ENCODE data around the gene C17orf107.
"Not testable (repeated sequence)": the region's sequence is repeated elsewhere in the genome, so short reads cannot be mapped to it uniquely, and the experiment has no call there.

Gene C17orf107

DNA sequence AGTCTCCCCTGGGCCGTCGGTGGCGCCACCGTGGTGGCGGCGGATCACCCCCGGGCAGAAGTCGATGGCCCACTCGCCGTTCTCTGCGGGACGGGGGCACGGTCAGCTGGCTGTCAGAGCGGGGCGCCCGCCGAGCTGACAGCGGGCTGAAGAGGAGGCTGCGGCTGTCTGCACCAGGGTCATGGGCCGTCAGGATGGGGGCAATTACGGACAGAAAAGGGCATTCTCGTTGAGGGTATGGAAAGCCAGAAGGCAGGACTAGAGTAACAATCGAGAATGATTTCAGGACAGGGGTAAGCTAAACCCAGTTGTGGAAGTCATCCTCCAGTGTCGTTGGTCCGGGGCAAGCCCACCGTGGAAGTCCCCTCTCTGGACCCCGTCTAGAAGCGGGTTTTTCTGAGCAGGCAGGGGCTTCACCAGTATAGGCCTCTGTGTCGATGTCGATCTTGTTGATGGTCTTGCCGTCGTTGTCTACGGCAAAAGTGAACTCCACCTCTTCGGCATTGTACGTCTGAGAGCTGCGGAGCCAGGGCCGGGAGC lies 1.8 kb downstream of the C17orf107 start:
- DNase-seq = no peak

DNA sequence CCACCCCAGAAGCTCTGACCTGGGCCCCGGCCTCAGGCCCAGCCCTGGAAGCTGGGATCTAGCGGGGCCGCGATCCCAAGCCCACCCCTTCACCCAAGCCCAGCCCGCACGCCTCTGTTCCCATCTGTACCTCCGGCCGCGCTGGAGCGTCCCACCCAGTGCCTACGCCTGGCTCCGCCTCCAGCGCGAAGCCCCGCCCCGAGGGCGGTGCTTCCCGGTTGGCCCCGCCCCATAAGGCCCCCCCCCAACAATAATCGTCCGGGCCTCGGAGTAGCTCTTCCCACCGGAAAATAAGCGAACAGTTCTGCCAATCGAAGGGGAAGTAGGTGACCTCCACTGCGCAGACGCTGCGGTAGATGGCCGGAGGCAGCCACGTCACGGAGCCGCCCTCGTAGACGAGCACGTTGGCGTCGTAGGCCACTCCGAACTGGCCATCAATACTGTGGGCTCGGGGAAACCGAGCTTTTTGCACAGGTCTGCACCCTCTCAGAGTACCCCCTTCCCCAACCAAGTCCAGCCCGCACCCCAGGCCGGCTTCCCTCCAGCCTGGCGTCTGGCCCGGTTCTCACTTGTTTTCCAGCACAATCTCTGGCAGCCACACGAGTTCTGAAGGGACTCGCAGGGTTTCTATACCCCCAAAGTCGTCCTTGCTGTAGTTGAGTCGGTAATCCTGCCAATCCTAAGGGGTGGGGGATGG lies 2.5 kb downstream of the C17orf107 start:
- peak; percentile 50 to 70 for DNase-seq

DNA sequence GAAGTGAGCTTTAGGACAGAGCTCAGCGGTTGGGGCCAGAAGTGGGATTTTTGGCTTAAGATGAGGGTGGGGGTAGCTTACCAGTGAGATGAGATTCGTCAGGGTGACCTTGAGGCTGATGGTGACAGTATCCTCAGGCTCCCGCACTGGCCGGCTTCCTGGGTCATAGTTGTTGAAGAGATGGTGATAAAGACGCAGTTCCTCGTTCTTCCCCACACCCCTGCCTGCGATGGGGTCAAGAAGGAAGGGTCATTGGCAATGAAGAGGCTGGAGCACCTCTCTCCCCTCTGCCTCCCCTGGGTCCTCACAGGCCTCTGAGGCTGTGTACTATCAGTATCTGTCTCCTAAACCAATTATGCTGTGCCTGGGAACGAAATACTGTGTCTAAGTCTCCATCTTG lies 3.2 kb downstream of the C17orf107 start:
- no peak for DNase-seq

DNA sequence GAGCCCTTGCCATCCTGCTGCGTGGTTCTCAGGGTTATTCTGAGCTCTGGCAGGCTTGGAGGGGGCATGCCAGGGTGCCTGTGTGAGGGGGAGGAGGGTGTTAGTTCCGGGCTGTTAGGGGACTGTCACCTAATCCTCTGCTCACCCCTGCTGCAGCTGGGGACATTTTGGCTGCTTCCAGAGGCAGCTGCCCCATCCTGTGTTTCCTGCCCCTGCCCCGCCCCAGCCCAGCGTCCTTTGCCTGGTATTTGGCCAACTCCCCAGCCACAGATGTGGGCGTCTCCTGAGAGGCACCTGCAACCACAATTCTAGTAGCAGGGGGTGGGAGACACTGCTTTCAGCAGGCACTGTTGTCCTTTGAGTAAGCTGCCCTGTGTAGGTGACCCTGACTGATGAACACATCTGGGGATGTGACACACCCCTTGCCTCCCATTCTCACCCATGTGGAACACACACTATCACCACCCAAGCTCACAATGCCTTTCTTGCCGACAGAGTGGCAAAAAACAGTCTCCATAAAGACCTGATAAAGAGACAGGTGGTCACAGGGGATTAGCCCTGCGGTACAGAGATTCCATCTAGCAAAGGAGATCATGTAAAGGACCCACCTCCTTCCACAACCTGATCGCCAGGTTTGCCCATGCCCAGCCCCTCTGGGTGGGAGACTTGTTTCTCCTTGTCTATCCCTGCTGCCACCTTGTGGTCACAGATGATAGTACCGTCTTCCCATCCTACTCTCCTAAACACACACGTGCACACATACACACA lies 3.9 kb downstream of the C17orf107 start, which contains the start of gene CHRNE:
Gene CHRNE, minus strand, starts transcription at position 48 of the 768 bp plus-strand sequence. Its CDS starts 35 bp downstream, at position 13.
- DNase-seq = peak; percentile 82 to 86

DNA sequence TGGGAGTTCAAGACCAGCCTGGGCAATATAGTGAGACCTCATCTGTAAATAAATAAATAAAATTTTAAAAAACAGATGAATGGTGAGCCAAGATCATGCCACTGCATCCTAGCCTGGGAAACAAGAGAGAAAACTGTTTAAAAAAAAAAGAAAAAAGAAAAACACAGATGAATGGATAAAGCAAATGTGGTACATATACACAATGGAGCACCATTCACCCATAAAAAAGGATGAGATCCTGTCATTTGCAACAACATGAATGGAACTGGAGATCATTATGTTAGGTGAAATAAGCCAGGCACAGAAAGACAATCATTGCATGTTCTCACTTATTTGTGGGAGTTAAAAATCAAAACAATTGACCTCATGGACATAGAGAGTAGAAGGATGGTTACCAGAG lies 7.3 kb downstream of the C17orf107 start:
- not testable (repeated sequence) for DNase-seq

DNA sequence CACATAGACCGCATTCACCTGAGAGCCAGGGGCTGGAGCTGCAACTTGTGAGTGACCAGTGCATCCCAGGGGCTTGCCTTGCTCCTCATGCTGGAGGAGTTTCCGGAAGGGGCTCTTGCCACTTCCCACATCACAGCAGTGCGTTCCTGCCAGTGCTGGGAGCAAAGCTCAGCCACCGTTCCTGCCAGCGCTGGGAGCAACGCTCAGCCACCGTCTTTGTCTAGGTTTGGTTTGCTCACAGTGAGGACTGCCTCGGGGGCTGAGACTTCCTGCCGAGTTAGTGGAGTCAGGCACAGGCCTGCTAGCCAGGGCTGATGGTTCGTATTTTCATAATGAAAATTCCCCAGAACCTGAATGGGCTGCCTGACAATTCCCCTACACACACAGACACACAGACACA lies 9.0 kb downstream of the C17orf107 start:
- no peak for DNase-seq

DNA sequence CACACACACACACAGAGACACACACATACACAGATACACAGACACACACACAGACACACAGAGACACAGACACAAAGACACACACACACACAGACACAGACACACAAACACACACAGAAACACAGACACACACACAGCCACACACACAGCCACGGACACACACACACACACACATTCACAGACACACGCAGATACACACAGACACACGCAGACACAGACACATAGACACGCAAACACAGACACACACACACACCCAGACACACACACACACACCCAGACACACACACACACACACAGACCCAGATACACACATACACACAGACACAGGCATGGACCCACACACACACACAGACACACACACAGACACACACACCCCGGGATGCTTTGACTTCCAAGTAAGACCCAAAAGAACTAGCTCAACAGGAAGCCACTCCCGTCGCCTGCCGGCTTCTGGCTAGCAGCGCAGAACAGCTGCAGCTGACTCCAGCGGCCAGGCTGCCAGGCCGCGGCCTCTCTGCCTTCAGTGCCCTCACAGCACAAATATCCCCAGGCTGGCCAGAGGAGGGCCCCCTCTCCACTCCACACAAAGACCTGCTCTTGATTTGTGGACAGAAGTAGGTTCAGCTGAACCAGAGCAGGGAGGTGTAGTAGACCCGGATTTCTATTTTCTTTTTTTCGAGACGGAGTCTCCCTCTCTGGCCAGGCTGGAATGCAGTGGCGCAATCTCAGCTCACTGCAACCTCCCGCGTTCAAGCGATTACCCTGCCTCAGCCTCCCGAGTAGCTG lies 9.6 kb downstream of the C17orf107 start:
- peak; percentile 83 to 85 for DNase-seq

DNA sequence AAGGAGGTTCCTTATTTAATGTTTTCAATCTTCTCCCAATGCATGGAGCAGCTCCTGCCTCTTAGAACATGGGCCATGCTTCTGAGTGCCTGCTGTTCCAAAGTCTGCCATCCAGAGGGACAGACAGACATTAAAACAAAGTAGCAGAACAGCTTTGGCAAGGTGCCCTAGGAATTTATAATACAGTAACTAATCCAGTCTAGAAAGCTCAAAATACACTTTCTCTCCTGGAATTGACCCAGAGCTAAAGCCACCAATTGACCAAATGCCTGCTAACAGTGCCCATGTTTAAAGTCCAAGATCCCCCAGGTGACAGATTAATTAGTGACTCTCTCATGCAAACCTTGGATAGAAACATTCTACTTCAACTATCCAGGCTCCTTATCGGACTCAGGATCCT lies 14.7 kb downstream of the C17orf107 start:
- DNase-seq = no peak

DNA sequence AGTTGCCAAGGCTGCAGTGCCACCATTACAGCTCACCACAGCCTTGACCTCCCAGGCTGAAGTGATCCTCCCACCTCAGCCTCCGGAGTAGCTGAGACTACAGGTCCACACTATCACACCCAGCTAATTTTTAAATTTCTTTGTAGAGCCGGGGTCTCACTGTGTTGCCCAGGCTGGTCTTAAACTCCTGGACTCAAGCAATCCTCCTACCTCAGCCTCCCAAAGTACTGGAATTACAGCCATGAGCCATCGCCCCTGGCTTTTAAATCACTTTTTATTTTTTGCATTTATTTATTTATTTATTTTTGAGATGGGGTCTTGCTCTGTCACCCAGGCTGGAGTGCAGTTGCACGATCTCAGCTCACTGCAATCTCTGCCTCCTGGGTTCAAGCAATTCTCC lies 15.2 kb downstream of the C17orf107 start:
- not testable (repeated sequence) for DNase-seq

DNA sequence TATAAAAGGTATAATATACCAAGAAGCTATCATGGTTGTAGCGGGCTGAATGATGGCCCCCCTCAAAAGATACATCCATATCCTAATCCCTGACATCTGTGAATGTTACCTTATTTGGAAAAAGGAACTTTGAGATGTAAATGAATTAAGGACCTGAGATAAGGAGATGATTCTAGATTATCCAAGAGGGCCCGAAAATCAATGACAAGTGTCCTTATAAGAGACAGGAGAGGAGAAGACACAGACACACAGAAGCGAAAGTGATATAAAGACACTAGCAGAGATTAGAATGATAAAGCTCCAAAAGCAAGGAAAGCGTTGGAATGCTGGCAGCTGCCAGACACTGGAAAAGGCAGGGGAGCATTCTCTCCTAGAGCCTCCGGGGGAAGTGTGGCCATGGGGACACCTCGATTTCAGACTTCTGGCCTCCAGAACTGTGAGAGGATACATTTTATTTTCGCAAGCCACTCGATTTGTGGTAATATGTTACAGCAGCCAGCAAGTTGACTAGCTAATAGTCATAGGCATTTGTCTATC lies 20.2 kb downstream of the C17orf107 start:
- no peak for DNase-seq

DNA sequence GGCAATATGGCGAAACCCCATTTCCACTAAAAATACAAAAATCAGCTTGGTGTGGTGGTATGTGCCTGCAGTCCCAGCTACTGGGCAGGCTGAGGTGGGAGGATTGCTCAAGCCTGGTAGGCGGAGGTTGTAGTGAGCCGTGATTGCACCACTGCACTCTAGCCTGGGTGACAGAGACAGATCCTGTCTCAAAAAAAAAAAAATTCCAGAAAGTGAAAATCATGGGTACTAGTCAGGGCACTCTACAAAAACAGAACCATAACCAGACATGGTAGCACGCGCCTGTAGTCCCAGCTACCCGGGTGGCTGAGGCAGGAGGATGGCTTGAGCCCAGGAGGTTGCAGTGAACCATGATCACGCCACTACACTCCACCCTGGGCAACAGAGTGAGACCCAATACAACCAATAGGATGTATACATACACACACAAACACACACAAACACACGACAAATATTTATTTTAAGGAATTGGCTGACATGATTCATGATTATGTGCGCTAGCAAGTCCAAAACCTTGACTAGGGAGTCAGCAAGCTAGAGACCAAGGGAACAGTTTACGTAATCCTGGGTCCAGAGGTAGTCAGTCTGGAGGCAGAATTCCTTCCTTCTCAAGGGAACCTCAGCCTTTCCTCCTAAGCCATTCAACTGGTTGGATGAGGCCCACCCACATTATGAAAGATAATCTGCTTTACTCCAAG lies 21.2 kb downstream of the C17orf107 start:
- DNase-seq = peak in 1 of 2 donors; percentile 37

DNA sequence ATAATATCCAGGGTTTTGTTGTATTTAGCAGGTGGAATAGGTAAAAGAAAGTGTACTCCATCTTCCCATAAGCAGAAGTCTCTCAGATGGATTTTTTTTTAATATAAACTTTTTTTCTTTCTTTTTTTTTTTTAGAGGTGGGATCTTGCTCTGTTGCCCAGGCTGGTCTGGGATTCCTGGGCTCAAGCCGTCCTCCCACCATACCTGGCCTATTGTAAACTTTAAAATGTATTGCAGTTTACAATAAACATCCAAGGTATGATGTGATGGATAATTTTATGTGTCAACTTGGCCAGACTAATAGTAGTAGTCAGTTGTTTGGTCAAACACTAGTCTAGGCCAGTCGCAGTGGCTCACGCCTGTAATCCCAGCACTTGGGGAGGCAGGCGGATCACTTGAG lies 22.0 kb downstream of the C17orf107 start:
- DNase-seq = no peak

DNA sequence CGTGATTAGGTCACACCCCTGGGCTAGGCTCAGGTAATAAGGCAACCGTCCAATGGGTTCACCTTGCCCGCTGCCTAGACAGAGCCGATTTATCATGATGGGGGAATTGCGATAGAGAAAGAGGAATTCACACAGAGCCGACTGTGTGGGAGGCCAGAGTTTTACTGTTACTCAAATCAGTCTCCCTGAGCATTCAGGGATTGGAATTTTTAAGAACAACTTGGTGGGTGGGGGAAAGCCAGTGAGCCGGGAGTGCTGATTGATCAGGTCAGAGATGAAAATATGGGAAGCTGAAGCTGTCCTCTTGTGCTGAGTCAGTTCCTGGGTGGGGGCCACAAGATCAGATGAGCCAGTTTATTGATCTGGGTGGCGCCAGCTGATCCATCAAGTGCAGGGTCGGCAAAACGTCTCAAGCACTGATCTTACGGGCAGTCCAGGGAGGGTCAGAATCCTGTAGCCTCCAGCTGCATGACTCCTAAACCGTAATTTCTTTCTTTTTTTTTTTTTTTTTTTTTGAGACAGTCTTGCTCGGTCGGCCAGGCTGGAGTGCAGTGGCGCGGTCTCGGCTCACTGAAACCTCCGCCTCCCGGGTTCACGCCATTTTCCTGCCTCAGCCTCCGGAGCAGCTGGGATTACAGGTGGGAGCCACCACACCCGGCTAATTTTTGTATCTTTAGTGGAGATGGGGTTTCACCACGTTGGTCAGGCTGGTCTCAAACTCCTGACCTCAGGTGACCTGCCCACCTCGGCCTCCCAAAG lies 27.4 kb downstream of the C17orf107 start:
- DNase-seq = not testable (repeated sequence)

DNA sequence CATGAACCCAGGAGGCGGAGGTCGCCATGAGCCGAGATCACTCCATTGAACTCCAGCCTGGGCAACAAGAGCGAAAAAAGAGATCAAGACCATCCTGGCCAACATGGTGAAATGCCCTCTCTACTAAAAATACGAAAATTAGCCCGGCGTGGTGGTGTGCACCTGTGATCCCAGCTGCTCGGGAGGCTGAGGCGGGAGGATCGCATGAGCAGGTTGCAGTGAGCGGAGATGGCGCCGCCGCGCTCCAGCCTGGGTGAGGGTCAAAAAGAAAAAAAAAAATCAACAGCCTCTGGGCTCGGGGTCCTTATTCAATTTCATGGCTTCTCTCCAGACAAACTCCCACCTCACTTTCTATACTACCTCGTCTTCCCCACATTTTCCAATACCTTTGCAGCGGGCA lies 29.5 kb downstream of the C17orf107 start:
- no peak for DNase-seq

DNA sequence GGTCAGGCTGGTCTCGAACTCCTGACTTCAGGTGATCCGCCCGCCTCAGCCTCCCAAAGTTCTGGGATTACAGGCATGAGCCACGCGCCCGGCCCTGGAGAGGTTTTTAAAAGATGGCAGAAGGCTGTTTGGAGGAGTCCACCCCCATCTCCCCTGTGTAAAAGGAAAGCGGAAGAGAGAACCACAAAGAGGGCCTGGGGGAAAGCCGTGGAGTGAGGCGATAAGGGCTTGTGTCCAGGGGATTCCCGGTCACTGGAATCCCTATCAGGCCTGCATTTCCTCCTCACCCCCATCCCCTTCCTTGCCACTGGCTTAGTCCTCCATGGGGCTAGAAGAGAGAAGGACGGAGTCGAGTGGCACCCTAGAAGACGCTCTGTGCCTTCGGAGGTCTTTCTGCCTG lies 32.6 kb downstream of the C17orf107 start, which contains the start of gene GP1BA:
Gene GP1BA, plus strand, starts transcription at position 315 of the 400 bp plus-strand sequence. CDS start 328 bp downstream, outside the sequence.
- DNase-seq = no peak

DNA sequence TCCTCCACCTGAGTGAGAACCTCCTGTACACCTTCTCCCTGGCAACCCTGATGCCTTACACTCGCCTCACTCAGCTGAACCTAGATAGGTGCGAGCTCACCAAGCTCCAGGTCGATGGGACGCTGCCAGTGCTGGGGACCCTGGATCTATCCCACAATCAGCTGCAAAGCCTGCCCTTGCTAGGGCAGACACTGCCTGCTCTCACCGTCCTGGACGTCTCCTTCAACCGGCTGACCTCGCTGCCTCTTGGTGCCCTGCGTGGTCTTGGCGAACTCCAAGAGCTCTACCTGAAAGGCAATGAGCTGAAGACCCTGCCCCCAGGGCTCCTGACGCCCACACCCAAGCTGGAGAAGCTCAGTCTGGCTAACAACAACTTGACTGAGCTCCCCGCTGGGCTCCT lies 33.4 kb downstream of the C17orf107 start:
- no peak for DNase-seq

DNA sequence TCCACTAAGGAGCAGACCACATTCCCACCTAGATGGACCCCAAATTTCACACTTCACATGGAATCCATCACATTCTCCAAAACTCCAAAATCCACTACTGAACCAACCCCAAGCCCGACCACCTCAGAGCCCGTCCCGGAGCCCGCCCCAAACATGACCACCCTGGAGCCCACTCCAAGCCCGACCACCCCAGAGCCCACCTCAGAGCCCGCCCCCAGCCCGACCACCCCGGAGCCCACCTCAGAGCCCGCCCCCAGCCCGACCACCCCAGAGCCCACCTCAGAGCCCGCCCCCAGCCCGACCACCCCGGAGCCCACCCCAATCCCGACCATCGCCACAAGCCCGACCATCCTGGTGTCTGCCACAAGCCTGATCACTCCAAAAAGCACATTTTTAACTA lies 34.3 kb downstream of the C17orf107 start:
- DNase-seq = no peak

DNA sequence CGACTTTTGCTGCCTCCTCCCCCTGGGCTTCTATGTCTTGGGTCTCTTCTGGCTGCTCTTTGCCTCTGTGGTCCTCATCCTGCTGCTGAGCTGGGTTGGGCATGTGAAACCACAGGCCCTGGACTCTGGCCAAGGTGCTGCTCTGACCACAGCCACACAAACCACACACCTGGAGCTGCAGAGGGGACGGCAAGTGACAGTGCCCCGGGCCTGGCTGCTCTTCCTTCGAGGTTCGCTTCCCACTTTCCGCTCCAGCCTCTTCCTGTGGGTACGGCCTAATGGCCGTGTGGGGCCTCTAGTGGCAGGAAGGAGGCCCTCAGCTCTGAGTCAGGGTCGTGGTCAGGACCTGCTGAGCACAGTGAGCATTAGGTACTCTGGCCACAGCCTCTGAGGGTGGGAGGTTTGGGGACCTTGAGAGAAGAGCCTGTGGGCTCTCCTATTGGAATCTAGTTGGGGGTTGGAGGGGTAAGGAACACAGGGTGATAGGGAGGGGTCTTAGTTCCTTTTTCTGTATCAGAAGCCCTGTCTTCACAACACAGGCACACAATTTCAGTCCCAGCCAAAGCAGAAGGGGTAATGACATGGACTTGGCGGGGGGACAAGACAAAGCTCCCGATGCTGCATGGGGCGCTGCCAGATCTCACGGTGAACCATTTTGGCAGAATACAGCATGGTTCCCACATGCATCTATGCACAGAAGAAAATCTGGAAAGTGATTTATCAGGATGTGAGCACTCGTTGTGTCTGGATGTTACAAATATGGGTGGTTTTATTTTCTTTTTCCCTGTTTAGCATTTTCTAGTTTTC lies 35.0 kb downstream of the C17orf107 start:
- peak; percentile 7 to 28 for DNase-seq

DNA sequence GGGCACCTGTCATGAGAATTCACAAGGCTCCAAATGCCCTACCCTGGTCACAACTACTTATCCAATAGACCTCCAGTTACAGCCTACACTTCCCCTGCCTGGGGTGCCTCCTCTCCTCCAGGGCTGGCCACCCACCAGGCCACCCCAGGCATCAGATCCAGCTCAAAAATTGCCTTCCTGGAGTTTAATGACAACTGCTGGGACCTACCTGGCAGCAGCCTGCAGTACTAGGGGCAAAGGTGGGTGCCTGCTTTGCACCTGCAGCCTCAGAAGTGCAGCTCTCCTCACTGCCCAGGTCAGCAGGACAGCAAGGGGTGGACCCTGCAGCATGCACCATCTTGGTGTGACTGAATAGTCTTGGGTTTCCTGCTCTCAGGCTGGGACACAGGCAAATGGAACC lies 36.3 kb downstream of the C17orf107 start:
- DNase-seq = no peak

DNA sequence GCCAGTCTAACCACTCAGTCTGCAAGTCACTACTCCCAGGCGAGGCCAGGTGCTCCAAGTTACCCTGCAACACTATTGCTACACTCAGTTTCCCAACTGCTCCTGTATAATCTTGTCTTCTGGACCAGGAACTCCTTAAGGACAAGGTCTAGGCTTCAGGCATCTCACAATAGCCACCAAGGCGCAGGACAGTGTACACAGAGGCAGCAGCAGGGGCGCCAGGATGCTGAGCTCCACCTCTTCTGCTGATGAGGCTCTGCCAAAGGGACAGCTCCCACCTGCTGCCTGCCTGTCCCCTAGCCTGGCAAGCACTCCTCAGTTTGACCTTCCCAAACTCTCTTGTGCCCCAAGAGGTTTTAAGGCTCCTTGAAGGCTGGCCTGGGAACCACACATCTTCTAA lies 37.1 kb downstream of the C17orf107 start:
- no peak for DNase-seq
